SK-N-SH (cell line): ENCODE results near the gene SPATA21. TPM values are rescaled to one million over a fixed set of nuclear protein-coding genes. Genes with fewer than 3 reads are reported as not detected.

Experiments
- CTCF ChIA-PET: fragments of 300-600, 350-600 bp; formaldehyde crosslinking; extraction: SDS; loops from one replicate; lab custom pipeline; 2021; lab: Yijun Ruan, JAX
- POLR2A ChIA-PET: fragments of 350-600 bp; sonication (Branson Sonifier 250); formaldehyde crosslinking; extraction: SDS; loops from one replicate; lab custom pipeline; 2020; ENCODE audit warnings: antibody characterized with exemption, inconsistent platforms; lab: Yijun Ruan, JAX
- DNase-seq: peaks from one replicate; pipeline ENCODE4 v3.0.0; 2012
- H2AFZ ChIP-seq: fragments of 200-600 bp; sonication (generic); 2 replicates; pipeline ENCODE4 v1.8.1; 2016; ENCODE audit warnings: antibody characterized with exemption, mild to moderate bottlenecking, low read depth
- H3F3A ChIP-seq: fragments of 200-600 bp; sonication (generic); replicated peaks from 2 replicates; pipeline ENCODE3; 2016; ENCODE audit warnings: antibody characterized with exemption, mild to moderate bottlenecking; ENCODE audit not compliant: insufficient read depth
- H3K27ac ChIP-seq, 2 experiments: fragments of 200-500 bp in 1 of 2; fragments of 200-600 bp in 1 of 2; sonication (Bioruptor generic) in 1 of 2; sonication (generic), shearing (Covaris generic) in 1 of 2; 2 replicates each; pipeline versions ENCODE4 v1.5.1 to v1.6.1; 2014 to 2016; ENCODE audit warnings: low read depth in 2 of 2, inconsistent platforms in 1 of 2, low read length in 1 of 2, mild to moderate bottlenecking in 1 of 2, mixed read lengths in 1 of 2
- H3K27me3 ChIP-seq: fragments of 200-600 bp; sonication (generic), shearing (Covaris generic); 2 replicates; pipeline ENCODE4 v1.6.1; 2016; ENCODE audit warnings: mixed run types; ENCODE audit not compliant: insufficient read depth
- H3K36me3 ChIP-seq, 2 experiments: fragments of 200-500 bp in 1 of 2; fragments of 200-600 bp in 1 of 2; sonication (Bioruptor generic) in 1 of 2; sonication (generic) in 1 of 2; replicated peaks in 1 of 2; 2 replicates each; pipeline versions ENCODE3 to v1.5.1; 2014 to 2016; ENCODE audit warnings: low read length in 1 of 2, mild to moderate bottlenecking in 1 of 2; ENCODE audit not compliant: insufficient read depth in 2 of 2, control insufficient read depth in 1 of 2
- H3K4me1 ChIP-seq, 2 experiments: fragments of 200-500 bp in 1 of 2; fragments of 200-600 bp in 1 of 2; sonication (Bioruptor generic) in 1 of 2; sonication (generic), shearing (Covaris generic) in 1 of 2; 2 replicates each; pipeline versions ENCODE4 v1.5.1 to v1.6.1; 2014 to 2016; ENCODE audit warnings: low read depth in 1 of 2, low read length in 1 of 2, mixed run types in 1 of 2; ENCODE audit not compliant: insufficient read depth in 2 of 2, control insufficient read depth in 1 of 2
- H3K4me2 ChIP-seq: fragments of 200-600 bp; sonication (generic), shearing (Covaris generic); 2 replicates; pipeline ENCODE4 v1.6.1; 2017; ENCODE audit warnings: mixed run types
- H3K4me3 ChIP-seq, 2 experiments: fragments of 200-500 bp in 1 of 2; fragments of 200-600 bp in 1 of 2; sonication (Bioruptor generic) in 1 of 2; sonication (generic), shearing (Covaris generic) in 1 of 2; 2 replicates each; pipeline versions ENCODE4 v1.5.1 to v1.8.1; 2014 to 2016; ENCODE audit warnings: low read depth in 2 of 2, inconsistent platforms in 1 of 2, low read length in 1 of 2, mild to moderate bottlenecking in 1 of 2, mixed read lengths in 1 of 2, moderate library complexity in 1 of 2
- H3K79me2 ChIP-seq: fragments of 200-600 bp; sonication (generic); 2 replicates; pipeline ENCODE4 v1.8.1; 2017; ENCODE audit warnings: mild to moderate bottlenecking; ENCODE audit not compliant: insufficient read depth
- H3K9ac ChIP-seq: fragments of 200-600 bp; sonication (generic); 2 replicates; pipeline ENCODE4 v1.6.1; 2017; ENCODE audit warnings: mixed run types
- H3K9me2 ChIP-seq: fragments of 200-600 bp; sonication (generic); 2 replicates; pipeline ENCODE4 v1.6.1; 2017; ENCODE audit warnings: mixed run types
- H3K9me3 ChIP-seq: fragments of 200-600 bp; sonication (generic); 2 replicates; pipeline ENCODE4 v1.6.1; 2017; ENCODE audit warnings: mixed run types, mild to moderate bottlenecking, moderate library complexity
- H4K20me1 ChIP-seq: fragments of 200-600 bp; sonication (generic); 2 replicates; pipeline ENCODE4 v1.6.1; 2017; ENCODE audit warnings: mild to moderate bottlenecking, mixed run types; ENCODE audit not compliant: insufficient read depth
- CHD2 ChIP-seq: fragments of 150-350 bp; IDR thresholded peaks from 2 replicates; pipeline ENCODE4 v1.6.1; 2018; ENCODE audit warnings: low read length; ENCODE audit not compliant: partially characterized antibody
- EP300 ChIP-seq, 2 experiments: IDR thresholded peaks; 2 replicates each; pipeline versions ENCODE4 v1.4.0 to v1.6.1; 2012; ENCODE audit warnings: borderline replicate concordance in 1 of 2, low read depth in 1 of 2, low read length in 1 of 2
- FOSL2 ChIP-seq: IDR thresholded peaks from 2 replicates; pipeline ENCODE4 v1.4.0; 2012; ENCODE audit warnings: low read depth, mild to moderate bottlenecking, moderate library complexity, borderline replicate concordance
- JUND ChIP-seq: IDR thresholded peaks from 2 replicates; pipeline ENCODE4 v1.4.0; 2012
- MEF2A ChIP-seq: IDR thresholded peaks from 2 replicates; pipeline ENCODE4 v1.4.0; 2012; ENCODE audit warnings: low read depth, borderline replicate concordance
- MXI1 ChIP-seq: IDR thresholded peaks from 2 replicates; pipeline ENCODE4 v1.6.1; 2012; ENCODE audit warnings: mild to moderate bottlenecking, low read depth, low read length, improper control_type of control experiment
- NFIC ChIP-seq: IDR thresholded peaks from 2 replicates; pipeline ENCODE4 v1.4.0; 2012; ENCODE audit warnings: borderline replicate concordance
- NRF1 ChIP-seq: IDR thresholded peaks from 2 replicates; pipeline ENCODE4 v1.6.1; 2012; ENCODE audit warnings: low read depth, mild to moderate bottlenecking, low read length
- POLR2AphosphoS5 ChIP-seq: IDR thresholded peaks from 2 replicates; pipeline ENCODE4 v1.6.1; 2012; ENCODE audit warnings: low read depth, low read length
- RAD21 ChIP-seq: IDR thresholded peaks from 2 replicates; pipeline ENCODE4 v1.6.1; 2012; ENCODE audit warnings: mild to moderate bottlenecking, low read length
- RFX5 ChIP-seq: IDR thresholded peaks from 2 replicates; pipeline ENCODE4 v1.6.1; 2012; ENCODE audit warnings: mild to moderate bottlenecking, improper control_type of control experiment, low read length
- RXRA ChIP-seq: IDR thresholded peaks from 2 replicates; pipeline ENCODE4 v1.4.0; 2012; ENCODE audit warnings: low read depth, mild to moderate bottlenecking, borderline replicate concordance
- TAF1 ChIP-seq: IDR thresholded peaks from 2 replicates; pipeline ENCODE4 v1.6.1; 2012; ENCODE audit warnings: low read depth, mild to moderate bottlenecking, low read length, moderate library complexity, borderline replicate concordance
- TCF12 ChIP-seq: IDR thresholded peaks from 2 replicates; pipeline ENCODE4 v1.4.0; 2012
- YY1 ChIP-seq: IDR thresholded peaks from 2 replicates; pipeline ENCODE4 v1.4.0; 2012; ENCODE audit warnings: low read depth, mild to moderate bottlenecking
- WGBS: methylation state at CpG from one replicate; pipeline ENCODE4 v1.1.6; 2017; ENCODE audit warnings: low lambda C conversion rate; 5-methylcytosine and 5-hydroxymethylcytosine counted together
- polyA plus RNA-seq, 3 experiments: library from polyadenylated mRNA; depleted of rRNA; stranded (reverse); fragments of >200 nt; gene quantifications; 2 replicates each; pipeline ENCODE4 v1.2.3, GENCODE V29; 2012
- TF ChIP-seq, protein P1 (sequence below): fragments of 150-350 bp; IDR thresholded peaks from 2 replicates; pipeline ENCODE4 v1.6.1; 2017; ENCODE audit warnings: antibody characterized with exemption, low read length, low read depth, borderline replicate concordance
- TF ChIP-seq, protein P2 (sequence below): IDR thresholded peaks from 2 replicates; pipeline ENCODE4 v1.4.0; 2012; ENCODE audit warnings: low read depth, borderline replicate concordance
- TF ChIP-seq, protein P3 (sequence below): IDR thresholded peaks from 2 replicates; pipeline ENCODE4 v1.4.0; 2012; ENCODE audit warnings: low read depth, borderline replicate concordance
- TF ChIP-seq, protein P4 (sequence below): IDR thresholded peaks from 2 replicates; pipeline ENCODE4 v1.4.0; 2012; ENCODE audit warnings: low read depth
- TF ChIP-seq, protein P5 (sequence below): IDR thresholded peaks from 2 replicates; pipeline ENCODE4; 2012

Gene SPATA21
- polyA plus RNA-seq, 1 of the 3 experiments (the other 2 are of a cell fraction): 0.10 TPM

DNA sequence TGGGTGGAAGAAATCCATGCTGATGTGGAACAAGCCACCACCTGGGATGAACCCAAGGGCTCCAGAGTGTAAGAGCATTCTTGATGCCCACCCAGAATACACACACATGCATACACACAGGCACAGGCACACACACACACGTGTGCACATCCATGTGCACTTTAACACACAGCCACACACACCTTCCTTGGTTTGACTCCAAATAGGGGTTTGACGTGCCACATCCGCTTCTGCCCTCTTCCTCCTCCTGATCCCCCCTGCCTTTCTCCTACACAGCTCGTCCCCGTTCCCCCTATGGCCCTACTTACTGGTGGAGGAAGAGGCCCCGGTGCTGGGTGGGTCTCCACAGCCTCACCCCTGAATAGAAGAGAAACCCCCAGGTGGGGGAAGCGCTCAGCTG, 16.0 kb downstream of the SPATA21 start:
- CTCF ChIA-PET: interaction anchor here (0.6 to 1.0 kb wide), 2 partner anchors 19 to 20 kb away, joined by 3 read pairs; no protein-coding TSS in a partner anchor
- WGBS: 66% methylated on average over 7 of the region's 7 CpGs
- H3K4me3 ChIP-seq: no peak overlapping the region

DNA sequence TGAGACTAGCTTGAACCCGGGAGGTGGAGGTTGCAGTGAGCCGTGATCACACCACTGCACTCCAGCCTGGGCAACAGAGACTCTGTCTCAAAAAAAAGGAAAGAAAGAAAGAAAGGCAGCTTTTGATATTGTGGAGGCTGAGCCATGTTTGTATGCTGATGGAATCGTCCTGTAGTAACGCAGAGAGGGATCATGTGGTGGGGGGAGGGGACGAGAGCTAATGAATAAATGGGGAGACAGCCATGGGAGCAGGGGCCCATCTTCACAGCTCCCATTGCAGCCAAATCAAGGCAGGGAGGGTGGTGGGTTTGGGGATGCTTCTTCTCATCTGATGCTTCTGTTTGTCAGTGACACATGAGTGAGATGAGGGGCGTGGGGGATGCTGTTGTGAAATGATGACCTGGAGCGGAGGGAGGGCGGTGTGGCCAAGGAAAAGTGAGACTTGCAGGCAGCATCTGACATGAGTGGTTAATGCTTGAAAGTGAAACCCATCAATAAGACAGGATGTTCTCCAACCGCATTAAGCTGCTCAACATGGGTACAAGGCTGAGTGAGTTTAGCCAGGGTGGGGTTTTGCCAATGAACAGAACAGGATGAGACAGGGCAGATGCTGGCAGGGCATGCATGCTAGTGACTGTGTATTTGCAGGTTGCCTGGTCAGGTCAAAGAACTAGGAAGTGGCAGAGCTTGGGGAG, 16.7 kb downstream of the SPATA21 start:
- Histone ChIP-seq H2AFZ (no peak overlapping the region), H4K20me1 (no peaks in the 10 kb centered on the region), H3K9me3 (no peaks in the 10 kb centered on the region), H3K4me2 (no peak overlapping the region), H3K36me3 (no peaks in the 10 kb centered on the region), H3K4me1 (no peaks in the 10 kb centered on the region), H3K4me3 (no peak overlapping the region), H3F3A (no peaks in the 10 kb centered on the region), H3K9ac (no peak overlapping the region), H3K9me2 (no peaks in the 10 kb centered on the region), H3K27ac (no peak overlapping the region), H3K27me3 (no peaks in the 10 kb centered on the region), H3K79me2 (no peaks in the 10 kb centered on the region)
- ChIA-PET CTCF (interaction anchor here (0.6 to 1.0 kb wide), 2 partner anchors 19 to 21 kb away, joined by 3 read pairs; no protein-coding TSS in a partner anchor), POLR2A (interaction anchor here (0.6 kb wide), 1 partner anchor 93 kb away, joined by 3 read pairs; no protein-coding TSS in a partner anchor)
- DNase-seq: no peak
- 78% methylated on average over 9 of the region's 9 CpGs for WGBS
- TF ChIP-seq, protein P1, sequence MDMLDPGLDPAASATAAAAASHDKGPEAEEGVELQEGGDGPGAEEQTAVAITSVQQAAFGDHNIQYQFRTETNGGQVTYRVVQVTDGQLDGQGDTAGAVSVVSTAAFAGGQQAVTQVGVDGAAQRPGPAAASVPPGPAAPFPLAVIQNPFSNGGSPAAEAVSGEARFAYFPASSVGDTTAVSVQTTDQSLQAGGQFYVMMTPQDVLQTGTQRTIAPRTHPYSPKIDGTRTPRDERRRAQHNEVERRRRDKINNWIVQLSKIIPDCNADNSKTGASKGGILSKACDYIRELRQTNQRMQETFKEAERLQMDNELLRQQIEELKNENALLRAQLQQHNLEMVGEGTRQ: no peak
- TF ChIP-seq TAF1: no peak
- TF ChIP-seq, protein P2, sequence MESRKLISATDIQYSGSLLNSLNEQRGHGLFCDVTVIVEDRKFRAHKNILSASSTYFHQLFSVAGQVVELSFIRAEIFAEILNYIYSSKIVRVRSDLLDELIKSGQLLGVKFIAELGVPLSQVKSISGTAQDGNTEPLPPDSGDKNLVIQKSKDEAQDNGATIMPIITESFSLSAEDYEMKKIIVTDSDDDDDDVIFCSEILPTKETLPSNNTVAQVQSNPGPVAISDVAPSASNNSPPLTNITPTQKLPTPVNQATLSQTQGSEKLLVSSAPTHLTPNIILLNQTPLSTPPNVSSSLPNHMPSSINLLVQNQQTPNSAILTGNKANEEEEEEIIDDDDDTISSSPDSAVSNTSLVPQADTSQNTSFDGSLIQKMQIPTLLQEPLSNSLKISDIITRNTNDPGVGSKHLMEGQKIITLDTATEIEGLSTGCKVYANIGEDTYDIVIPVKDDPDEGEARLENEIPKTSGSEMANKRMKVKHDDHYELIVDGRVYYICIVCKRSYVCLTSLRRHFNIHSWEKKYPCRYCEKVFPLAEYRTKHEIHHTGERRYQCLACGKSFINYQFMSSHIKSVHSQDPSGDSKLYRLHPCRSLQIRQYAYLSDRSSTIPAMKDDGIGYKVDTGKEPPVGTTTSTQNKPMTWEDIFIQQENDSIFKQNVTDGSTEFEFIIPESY: no peak
- no peak for TF ChIP-seq FOSL2
- TF ChIP-seq JUND: no peak
- TF ChIP-seq RAD21: no peak
- no peak for TF ChIP-seq MXI1
- TF ChIP-seq EP300 (IDR thresholded peaks at IDR 0.05; ENCODE audit: borderline replicate concordance in 1 of 2, low read depth in 1 of 2, low read length in 1 of 2): no peak
- no peak for TF ChIP-seq RXRA
- TF ChIP-seq, protein P3, sequence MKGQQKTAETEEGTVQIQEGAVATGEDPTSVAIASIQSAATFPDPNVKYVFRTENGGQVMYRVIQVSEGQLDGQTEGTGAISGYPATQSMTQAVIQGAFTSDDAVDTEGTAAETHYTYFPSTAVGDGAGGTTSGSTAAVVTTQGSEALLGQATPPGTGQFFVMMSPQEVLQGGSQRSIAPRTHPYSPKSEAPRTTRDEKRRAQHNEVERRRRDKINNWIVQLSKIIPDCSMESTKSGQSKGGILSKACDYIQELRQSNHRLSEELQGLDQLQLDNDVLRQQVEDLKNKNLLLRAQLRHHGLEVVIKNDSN: no peak
- TF ChIP-seq RFX5: no peak
- no peak for TF ChIP-seq POLR2AphosphoS5
- no peak for TF ChIP-seq CHD2
- no peak for TF ChIP-seq TCF12
- no peak for TF ChIP-seq MEF2A
- TF ChIP-seq NFIC: no peak
- TF ChIP-seq YY1: no peak
- TF ChIP-seq NRF1: no peak
- TF ChIP-seq, protein P4, sequence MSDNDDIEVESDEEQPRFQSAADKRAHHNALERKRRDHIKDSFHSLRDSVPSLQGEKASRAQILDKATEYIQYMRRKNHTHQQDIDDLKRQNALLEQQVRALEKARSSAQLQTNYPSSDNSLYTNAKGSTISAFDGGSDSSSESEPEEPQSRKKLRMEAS: no peak
- TF ChIP-seq, protein P5, sequence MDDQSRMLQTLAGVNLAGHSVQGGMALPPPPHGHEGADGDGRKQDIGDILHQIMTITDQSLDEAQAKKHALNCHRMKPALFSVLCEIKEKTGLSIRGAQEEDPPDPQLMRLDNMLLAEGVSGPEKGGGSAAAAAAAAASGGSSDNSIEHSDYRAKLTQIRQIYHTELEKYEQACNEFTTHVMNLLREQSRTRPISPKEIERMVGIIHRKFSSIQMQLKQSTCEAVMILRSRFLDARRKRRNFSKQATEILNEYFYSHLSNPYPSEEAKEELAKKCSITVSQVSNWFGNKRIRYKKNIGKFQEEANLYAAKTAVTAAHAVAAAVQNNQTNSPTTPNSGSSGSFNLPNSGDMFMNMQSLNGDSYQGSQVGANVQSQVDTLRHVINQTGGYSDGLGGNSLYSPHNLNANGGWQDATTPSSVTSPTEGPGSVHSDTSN: no peak

More for the DNA sequence above, 16.0 kb downstream of the SPATA21 start:
- DNase-seq: no peak
- no peak overlapping the region for H2AFZ ChIP-seq
- TF ChIP-seq, protein P4: no peak
- no peak for TF ChIP-seq RAD21
- no peaks in the 10 kb centered on the region for H4K20me1 ChIP-seq
- POLR2A ChIA-PET: no interaction called here
- H3K36me3 ChIP-seq: no peaks in the 10 kb centered on the region
- H3K9me2 ChIP-seq: no peaks in the 10 kb centered on the region
- no peaks in the 10 kb centered on the region for H3K9me3 ChIP-seq
- no peak overlapping the region for H3K4me2 ChIP-seq
- H3K9ac ChIP-seq: no peak overlapping the region
- no peaks in the 10 kb centered on the region for H3K79me2 ChIP-seq
- H3F3A ChIP-seq: no peaks in the 10 kb centered on the region
- no peak overlapping the region for H3K27ac ChIP-seq
- H3K27me3 ChIP-seq: no peaks in the 10 kb centered on the region
- H3K4me1 ChIP-seq: no peaks in the 10 kb centered on the region
